AG09309 (cell line): ENCODE measurements around the gene COL1A2.

Experiments
- DNase-seq: peaks from one replicate; pipeline ENCODE4 v3.0.0-alpha.2; 2010; ENCODE audit warnings: low read depth
- H3K4me3 ChIP-seq: 2 replicates; pipeline ENCODE4 v1.5.1; 2011; ENCODE audit warnings: mild to moderate bottlenecking, low read depth, low read length, moderate library complexity; ENCODE audit not compliant: control insufficient read depth
- TF ChIP-seq, protein P1 (sequence below): IDR thresholded peaks from 2 replicates; pipeline ENCODE4 v1.5.1; 2011; ENCODE audit warnings: mild to moderate bottlenecking, low read depth, low read length, inconsistent platforms; ENCODE audit not compliant: insufficient read depth, control insufficient read depth; ENCODE audit errors: missing control alignments

Gene COL1A2

DNA sequence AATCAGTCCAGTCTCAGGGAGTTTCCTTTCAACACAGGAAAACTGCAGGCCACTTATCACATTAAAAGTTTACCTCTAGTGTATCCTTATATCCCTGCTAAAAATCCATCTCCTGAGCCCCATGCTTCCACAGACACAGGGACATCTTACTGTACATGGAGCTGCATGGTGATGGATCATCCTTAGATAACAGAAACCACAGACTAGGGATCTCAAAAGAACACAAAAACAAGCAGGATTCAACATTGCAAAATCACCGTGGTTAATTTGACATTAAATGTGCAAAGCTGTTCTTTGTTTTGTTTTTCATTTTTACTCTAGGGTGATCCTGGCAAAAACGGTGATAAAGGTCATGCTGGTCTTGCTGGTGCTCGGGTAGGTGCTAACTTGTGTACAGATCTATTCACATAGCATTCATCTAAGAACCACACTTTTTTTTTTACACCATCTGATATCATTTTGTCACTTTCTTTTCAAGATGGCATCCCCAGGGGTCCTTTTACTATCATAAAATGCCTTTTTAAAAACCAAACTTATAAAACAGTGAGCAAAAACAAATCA is 18.1 kb downstream of the COL1A2 start:
- TF ChIP-seq, protein P1, sequence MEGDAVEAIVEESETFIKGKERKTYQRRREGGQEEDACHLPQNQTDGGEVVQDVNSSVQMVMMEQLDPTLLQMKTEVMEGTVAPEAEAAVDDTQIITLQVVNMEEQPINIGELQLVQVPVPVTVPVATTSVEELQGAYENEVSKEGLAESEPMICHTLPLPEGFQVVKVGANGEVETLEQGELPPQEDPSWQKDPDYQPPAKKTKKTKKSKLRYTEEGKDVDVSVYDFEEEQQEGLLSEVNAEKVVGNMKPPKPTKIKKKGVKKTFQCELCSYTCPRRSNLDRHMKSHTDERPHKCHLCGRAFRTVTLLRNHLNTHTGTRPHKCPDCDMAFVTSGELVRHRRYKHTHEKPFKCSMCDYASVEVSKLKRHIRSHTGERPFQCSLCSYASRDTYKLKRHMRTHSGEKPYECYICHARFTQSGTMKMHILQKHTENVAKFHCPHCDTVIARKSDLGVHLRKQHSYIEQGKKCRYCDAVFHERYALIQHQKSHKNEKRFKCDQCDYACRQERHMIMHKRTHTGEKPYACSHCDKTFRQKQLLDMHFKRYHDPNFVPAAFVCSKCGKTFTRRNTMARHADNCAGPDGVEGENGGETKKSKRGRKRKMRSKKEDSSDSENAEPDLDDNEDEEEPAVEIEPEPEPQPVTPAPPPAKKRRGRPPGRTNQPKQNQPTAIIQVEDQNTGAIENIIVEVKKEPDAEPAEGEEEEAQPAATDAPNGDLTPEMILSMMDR, result no peak
- no peak for DNase-seq
- no peak overlapping the region for H3K4me3 ChIP-seq

DNA sequence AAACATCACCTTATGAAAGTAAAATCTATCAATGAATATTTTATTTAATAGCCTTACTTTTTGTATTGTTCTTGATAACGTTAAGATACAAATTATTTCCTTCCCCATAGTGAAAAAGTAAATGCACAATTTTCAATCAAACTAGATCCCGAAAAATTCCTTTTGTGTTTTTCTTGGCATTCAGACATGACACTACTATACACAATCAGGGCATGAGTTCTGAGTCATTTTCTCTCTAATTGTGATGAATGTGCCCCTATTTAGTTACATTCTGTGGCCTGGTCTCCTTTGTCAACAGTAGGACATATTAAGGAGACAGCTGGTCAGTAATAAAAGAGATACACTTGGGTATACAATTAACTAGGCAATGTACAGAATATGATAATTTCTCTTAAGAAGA is 19.8 kb downstream of the COL1A2 start:
- DNase-seq, result no peak
- no peak overlapping the region for H3K4me3 ChIP-seq
- TF ChIP-seq, protein P1, result no peak

DNA sequence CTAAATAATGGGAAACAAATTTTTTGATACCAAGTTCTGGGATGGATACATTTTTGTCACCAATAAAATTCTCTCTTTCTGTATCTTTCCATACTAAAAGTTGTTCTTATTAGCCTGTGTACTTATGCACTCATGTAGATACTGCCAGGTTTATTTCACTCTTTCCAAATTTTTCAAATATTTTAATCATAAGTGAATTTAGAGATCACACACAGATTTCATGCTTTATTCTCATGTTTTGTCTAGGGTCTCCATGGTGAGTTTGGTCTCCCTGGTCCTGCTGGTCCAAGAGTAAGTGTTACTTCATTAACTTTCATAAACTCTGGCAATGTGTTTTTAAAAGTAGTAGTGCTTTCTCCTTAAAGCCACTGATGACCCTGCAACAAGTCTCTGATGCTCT is 20.3 kb downstream of the COL1A2 start:
- TF ChIP-seq, protein P1, result no peak
- DNase-seq, result no peak
- no peak overlapping the region for H3K4me3 ChIP-seq

DNA sequence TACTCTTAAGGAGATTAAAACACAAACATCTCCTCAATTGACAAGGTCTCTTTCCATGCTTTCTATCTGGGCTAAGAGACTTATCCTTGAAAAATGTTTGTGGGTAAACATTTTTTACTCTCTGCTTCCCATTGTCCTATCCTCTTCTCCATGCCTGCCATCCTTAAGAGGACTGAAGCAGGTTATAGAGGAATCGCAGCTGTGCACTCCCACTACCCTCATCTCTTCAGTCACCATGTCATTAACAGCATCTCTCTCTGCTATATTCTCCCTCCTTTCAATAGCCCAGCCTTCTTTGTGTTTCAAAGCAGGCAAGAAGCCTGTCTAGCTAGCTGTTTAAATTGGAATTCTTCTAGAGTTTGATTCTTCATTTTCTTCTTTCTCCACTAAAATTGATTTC is 22.6 kb downstream of the COL1A2 start:
- DNase-seq, result no peak
- H3K4me3 ChIP-seq, result no peak overlapping the region
- TF ChIP-seq, protein P1, result no peak

DNA sequence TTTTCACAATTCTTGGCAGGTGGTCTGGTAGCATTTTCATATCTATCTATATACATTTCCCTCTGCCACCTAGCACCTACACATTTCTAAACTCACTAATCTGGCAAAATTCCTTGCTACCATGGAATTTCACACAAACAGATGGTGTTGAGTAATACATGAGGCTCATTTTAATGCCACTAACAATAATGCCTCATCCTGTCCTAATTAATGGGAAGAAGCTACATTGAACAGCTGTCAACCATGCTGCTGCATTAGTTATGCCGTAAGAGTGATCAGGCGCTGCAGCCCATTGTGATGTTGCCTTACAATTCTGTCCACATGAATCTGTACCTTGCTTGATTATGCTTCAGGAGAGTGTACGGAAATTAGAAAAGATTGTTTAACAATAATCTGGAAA is 23.2 kb downstream of the COL1A2 start:
- TF ChIP-seq, protein P1, result no peak
- DNase-seq, result no peak
- no peak overlapping the region for H3K4me3 ChIP-seq

DNA sequence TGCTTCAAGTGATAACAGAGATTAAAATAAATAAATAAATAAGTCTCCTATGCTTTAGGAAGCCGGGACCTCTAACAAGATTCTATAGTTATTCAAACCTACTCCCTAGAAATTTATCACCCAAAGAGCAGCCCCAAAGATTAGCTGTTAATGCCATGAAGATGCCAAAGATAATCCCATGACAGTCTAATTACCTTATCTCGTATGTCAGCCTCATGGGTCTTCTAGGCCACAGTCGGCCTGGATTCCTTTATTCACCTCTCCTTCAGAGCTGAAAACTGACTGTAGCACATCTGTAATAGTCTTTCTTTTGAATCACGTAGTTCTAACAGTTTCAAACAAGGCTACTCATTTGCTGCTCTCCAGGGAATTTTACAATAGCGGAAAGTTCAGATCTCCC is 24.2 kb downstream of the COL1A2 start:
- TF ChIP-seq, protein P1, result no peak
- DNase-seq, result no peak
- H3K4me3 ChIP-seq, result no peak overlapping the region

DNA sequence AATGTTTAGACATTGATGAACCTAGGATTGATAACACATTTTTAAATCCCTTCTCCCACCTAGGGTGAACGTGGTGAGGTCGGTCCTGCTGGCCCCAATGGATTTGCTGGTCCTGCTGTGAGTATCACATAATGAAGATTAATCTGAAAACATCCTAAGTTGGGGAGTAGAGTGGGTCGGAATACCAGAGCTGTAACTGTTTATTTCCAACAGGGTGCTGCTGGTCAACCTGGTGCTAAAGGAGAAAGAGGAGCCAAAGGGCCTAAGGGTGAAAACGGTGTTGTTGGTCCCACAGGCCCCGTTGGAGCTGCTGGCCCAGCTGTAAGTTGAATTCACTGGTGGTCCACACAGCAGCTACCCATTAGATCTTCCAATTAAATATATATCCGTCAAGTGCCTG is 25.6 kb downstream of the COL1A2 start:
- DNase-seq, result no peak
- TF ChIP-seq, protein P1, result no peak
- no peak overlapping the region for H3K4me3 ChIP-seq
